Mucosa of descending colon (tissue), 3 donors: Measurements from ENCODE around the gene STMN3. TPM values are rescaled to one million over a fixed set of nuclear protein-coding genes. Genes with fewer than 3 reads are reported as not detected.

ENCODE experiments used
- ATAC-seq: fragments of 200-7000 bp; cut with Tn5 transposase; one replicate; pipeline ENCODE4 v1.9.1; 2020; ENCODE audit warnings: mild to moderate bottlenecking, moderate library complexity
- DNase-seq, 3 donors: peaks; one replicate each; pipeline ENCODE4 v3.0.0-alpha.2; 2020
- H3K36me3 ChIP-seq: fragments of 200-600 bp; one replicate; pipeline ENCODE4 v1.8.0; 2021; ENCODE audit warnings: low read depth, mild to moderate bottlenecking
- H3K4me1 ChIP-seq: fragments of 200-600 bp; one replicate; pipeline ENCODE4 v1.8.0; 2021; ENCODE audit warnings: low read depth, mild to moderate bottlenecking
- H3K4me3 ChIP-seq: fragments of 200-600 bp; one replicate; pipeline ENCODE4 v1.8.0; 2021; ENCODE audit warnings: mild to moderate bottlenecking
- H3K9me3 ChIP-seq: fragments of 200-600 bp; one replicate; pipeline ENCODE4 v1.8.0; 2021; ENCODE audit warnings: mild to moderate bottlenecking
- CTCF ChIP-seq: fragments of 200-600 bp; IDR thresholded peaks from one replicate; pipeline ENCODE4 v1.8.0; 2022; ENCODE audit warnings: antibody characterized with exemption, mild to moderate bottlenecking
- intact Hi-C, 2 donors: fragments of 100-400 bp; cut with DNase I in 1 of 2; cut with micrococcal nuclease in 1 of 2; formaldehyde crosslinking; loops; one replicate each; pipeline versions ENCODE4 v1.11.0 to v1.11.1; 2022; cut with DNase I, micrococcal nuclease
- total RNA-seq, 3 donors: library from RNA; stranded (reverse); fragmentation: NEBNext Ultra II Directional in 2 of 3; extraction: Animal tissue kit (Norgen Biotek cat#: 25700) in 2 of 3; gene quantifications; one replicate each; pipeline versions ENCODE4 v1.2.1 to v1.2.4, GENCODE V29; 2021 to 2023
- donor health status: DM: no; HTN: no; CAD: no; lungs with moderate emphysema.
- donor health status: DM: no; HTN: no; CAD: no.
- donor health status: DM: no; HTN: yes; CAD: no.

Gene STMN3
- total RNA-seq, 3 donors from 2014 or later = 2.7 to 19.7 (median 6.7) TPM

GRCh38 chr20:63687419-63688178 lies 34.4 kb upstream of the STMN3 start:
- peaks cover 49% of the 10 kb centered on the region for H3K4me1 ChIP-seq
- ATAC-seq = no peak
- H3K36me3 ChIP-seq = no peaks in the 10 kb centered on the region
- no peak for TF ChIP-seq CTCF
- intact Hi-C loops = no loop called here
- DNase-seq = peak in 2 of 3 donors; percentile 43 to 63
- H3K9me3 ChIP-seq = no peaks in the 10 kb centered on the region
- H3K4me3 ChIP-seq = no peak overlapping the region

- intact Hi-C loops = no loop called here
- peak; percentile 73 to 86 (median 82) for DNase-seq
Observed at GRCh38 chr20:63686492-63687321, 33.5 kb upstream of the STMN3 start.

GRCh38 chr20:63686094-63686491 lies 32.9 kb upstream of the STMN3 start:
- Histone ChIP-seq H3K36me3 (no peaks in the 10 kb centered on the region), H3K4me3 (no peak overlapping the region), H3K4me1 (peaks cover 37% of the 10 kb centered on the region), H3K9me3 (no peaks in the 10 kb centered on the region)
- TF ChIP-seq CTCF = no peak
- DNase-seq (no peak), ATAC-seq (no peak)
- intact Hi-C loops = no loop called here

More at GRCh38 chr20:63686492-63687321, 33.5 kb upstream of the STMN3 start:
- H3K36me3 ChIP-seq = no peaks in the 10 kb centered on the region
- no peak for TF ChIP-seq CTCF
- H3K9me3 ChIP-seq = no peaks in the 10 kb centered on the region
- H3K4me3 ChIP-seq = no peak overlapping the region
- H3K4me1 ChIP-seq = peaks cover 43% of the 10 kb centered on the region
- ATAC-seq = peak; percentile 67

- ATAC-seq (no peak), DNase-seq (peak in 1 of 3 donors; percentile 56)
- H3K9me3 ChIP-seq = no peaks in the 10 kb centered on the region
- H3K4me1 ChIP-seq = peaks cover 30% of the 10 kb centered on the region
- no peaks in the 10 kb centered on the region for H3K36me3 ChIP-seq
- H3K4me3 ChIP-seq = no peak overlapping the region
- TF ChIP-seq CTCF = no peak
- intact Hi-C loops = no loop called here
Observed at GRCh38 chr20:63685269-63686026, 32.2 kb upstream of the STMN3 start.

GRCh38 chr20:63682384-63683139 lies 29.3 kb upstream of the STMN3 start:
- peaks cover 14% of the 10 kb centered on the region for H3K4me1 ChIP-seq
- H3K9me3 ChIP-seq = no peaks in the 10 kb centered on the region
- DNase-seq (peak in 2 of 3 donors; percentile 50 to 74), ATAC-seq (peak; percentile 19)
- H3K36me3 ChIP-seq = no peaks in the 10 kb centered on the region
- TF ChIP-seq CTCF = no peak
- intact Hi-C loops = no loop called here
- no peak overlapping the region for H3K4me3 ChIP-seq
